GM23338 (cell line): ENCODE measurements around the gene DMBX1. TPM values are rescaled to one million over a fixed set of nuclear protein-coding genes. Genes with fewer than 3 reads are reported as not detected.

Experiments used
- ATAC-seq: fragments of 200-7000 bp; cut with Tn5 transposase; 3 replicates; pipeline ENCODE4 v1.9.1; 2020
- DNase-seq: peaks from one replicate; pipeline ENCODE4 v3.0.0-alpha.2; 2015; ENCODE audit warnings: low spot score
- H2AFZ ChIP-seq: fragments of 200-600 bp; sonication (generic); 2 replicates; pipeline ENCODE4 v1.8.0; 2016; ENCODE audit warnings: antibody characterized with exemption, mild to moderate bottlenecking, moderate library complexity
- H3F3A ChIP-seq: fragments of 200-600 bp; sonication (generic); replicated peaks from 2 replicates; pipeline ENCODE4 v1.8.0; 2017; ENCODE audit warnings: antibody characterized with exemption, mixed run types, low read depth
- H3K27ac ChIP-seq: fragments of 200-600 bp; sonication (generic); 2 replicates; pipeline ENCODE4 v1.6.1; 2016; ENCODE audit warnings: low read depth
- H3K27me3 ChIP-seq: fragments of 200-600 bp; sonication (generic); 2 replicates; pipeline ENCODE4 v1.8.0; 2016; ENCODE audit warnings: mild to moderate bottlenecking, mixed run types, moderate library complexity; ENCODE audit not compliant: insufficient read depth
- H3K36me3 ChIP-seq: fragments of 200-600 bp; sonication (generic); 2 replicates; pipeline ENCODE4 v1.8.0; 2016; ENCODE audit warnings: mild to moderate bottlenecking; ENCODE audit not compliant: insufficient read depth
- H3K4me1 ChIP-seq: fragments of 200-600 bp; sonication (generic); 2 replicates; pipeline ENCODE4 v1.8.0; 2016; ENCODE audit warnings: mild to moderate bottlenecking, moderate library complexity; ENCODE audit not compliant: insufficient read depth
- H3K4me2 ChIP-seq: fragments of 200-600 bp; sonication (generic); 2 replicates; pipeline ENCODE4 v1.7.1; 2017; ENCODE audit warnings: mixed run types
- H3K4me3 ChIP-seq: fragments of 200-600 bp; sonication (generic); 2 replicates; pipeline ENCODE4 v1.6.1; 2016; ENCODE audit warnings: mixed run types
- H3K79me2 ChIP-seq: fragments of 200-600 bp; sonication (generic); replicated peaks from 2 replicates; pipeline ENCODE4 v1.8.0; 2017; ENCODE audit warnings: mild to moderate bottlenecking; ENCODE audit not compliant: insufficient read depth
- H3K9me2 ChIP-seq: fragments of 200-600 bp; sonication (generic); 2 replicates; pipeline ENCODE4 v1.8.0; 2017; ENCODE audit not compliant: insufficient read depth
- H4K20me1 ChIP-seq: fragments of 200-600 bp; sonication (generic); replicated peaks from 2 replicates; pipeline ENCODE4 v1.8.0; 2017; ENCODE audit warnings: mild to moderate bottlenecking; ENCODE audit not compliant: insufficient read depth
- H3K27ac Mint-ChIP-seq: 2 replicates; pipeline ENCODE4 v1.8.0; 2020; ENCODE audit warnings: inconsistent platforms, mild to moderate bottlenecking, moderate library complexity, mixed read lengths
- H3K27me3 Mint-ChIP-seq: 3 replicates; pipeline ENCODE4 v1.8.0; 2022; ENCODE audit warnings: low read depth, mild to moderate bottlenecking, moderate library complexity, mixed read lengths, inconsistent platforms; ENCODE audit not compliant: insufficient read depth, poor library complexity
- H3K36me3 Mint-ChIP-seq: 3 replicates; pipeline ENCODE4 v1.8.0; 2021; ENCODE audit warnings: low read depth, mild to moderate bottlenecking, inconsistent platforms, moderate library complexity, mixed read lengths
- H3K4me1 Mint-ChIP-seq: 3 replicates; pipeline ENCODE4 v1.8.0; 2020; ENCODE audit warnings: mild to moderate bottlenecking, inconsistent platforms, mixed read lengths
- H3K4me3 Mint-ChIP-seq: 3 replicates; pipeline ENCODE4 v1.8.0; 2021; ENCODE audit warnings: moderate library complexity, mild to moderate bottlenecking, inconsistent platforms, mixed read lengths
- H3K9me3 Mint-ChIP-seq: 3 replicates; pipeline ENCODE4 v1.8.0; 2020; ENCODE audit warnings: moderate library complexity, mild to moderate bottlenecking, inconsistent platforms, mixed read lengths
- CTCF ChIP-seq, 2 experiments: fragments of 200-600 bp in 1 of 2; sonication (generic) in 1 of 2; conservative IDR thresholded peaks; 2 replicates each; pipeline versions ENCODE4 v1.5.1 to v1.6.1; 2016 to 2017; ENCODE audit warnings: antibody characterized with exemption in 2 of 2, low read depth in 2 of 2, mild to moderate bottlenecking in 2 of 2, moderate library complexity in 1 of 2
- EZH2phosphoT487 ChIP-seq: fragments of 200-600 bp; sonication (generic); IDR thresholded peaks from one replicate; pipeline ENCODE4 v1.8.1; 2018; ENCODE audit warnings: antibody characterized with exemption; ENCODE audit not compliant: unreplicated experiment
- JUNB ChIP-seq: IDR thresholded peaks from one replicate; pipeline ENCODE4 v1.6.1; 2016; ENCODE audit warnings: antibody characterized with exemption; ENCODE audit not compliant: unreplicated experiment
- NANOG ChIP-seq: IDR thresholded peaks from 2 replicates; pipeline ENCODE4 v1.6.1; 2016; ENCODE audit warnings: antibody characterized with exemption, borderline replicate concordance
- REST ChIP-seq: IDR thresholded peaks from one replicate; pipeline ENCODE4 v1.6.1; 2018; ENCODE audit warnings: antibody characterized with exemption; ENCODE audit not compliant: unreplicated experiment
- STAT1 ChIP-seq: IDR thresholded peaks from one replicate; pipeline ENCODE4 v1.6.1; 2016; ENCODE audit warnings: antibody characterized with exemption; ENCODE audit not compliant: unreplicated experiment
- ZNF114 ChIP-seq: fragments of 250-450 bp; sonication (Bioruptor Pico); IDR thresholded peaks from 2 replicates; pipeline ENCODE4 v1.5.0; 2020; ENCODE audit warnings: mild to moderate bottlenecking, moderate library complexity
- ZNF331 ChIP-seq: fragments of 250-450 bp; sonication (Bioruptor Pico); IDR thresholded peaks from 2 replicates; pipeline ENCODE4 v1.5.0; 2020; ENCODE audit warnings: low read depth, mild to moderate bottlenecking, moderate library complexity
- ZNF462 ChIP-seq: fragments of 250-450 bp; sonication (Bioruptor Pico); IDR thresholded peaks from 2 replicates; pipeline ENCODE4 v1.5.0; 2020; ENCODE audit warnings: mild to moderate bottlenecking, moderate library complexity
- polyA plus RNA-seq: library from polyadenylated mRNA; unstranded; fragments of >200 nt; fragmentation: Nextera tagmentation; extraction: Ambion mirVana; gene quantifications from 2 replicates; pipeline ENCODE4 v1.2.1, GENCODE V29; 2016
- total RNA-seq: library from RNA; depleted of rRNA; stranded (reverse); fragments of >200 nt; shearing (Covaris generic); gene quantifications from 2 replicates; pipeline ENCODE4 v1.2.3, GENCODE V29; 2014
- TF ChIP-seq, protein P1 (sequence below): IDR thresholded peaks from 2 replicates; pipeline ENCODE4 v1.6.1; 2016; ENCODE audit warnings: antibody characterized with exemption

Gene DMBX1
- total and polyA plus RNA-seq, 2 experiments from 2014 or later: 0.11 TPM; not detected in 1

DNA sequence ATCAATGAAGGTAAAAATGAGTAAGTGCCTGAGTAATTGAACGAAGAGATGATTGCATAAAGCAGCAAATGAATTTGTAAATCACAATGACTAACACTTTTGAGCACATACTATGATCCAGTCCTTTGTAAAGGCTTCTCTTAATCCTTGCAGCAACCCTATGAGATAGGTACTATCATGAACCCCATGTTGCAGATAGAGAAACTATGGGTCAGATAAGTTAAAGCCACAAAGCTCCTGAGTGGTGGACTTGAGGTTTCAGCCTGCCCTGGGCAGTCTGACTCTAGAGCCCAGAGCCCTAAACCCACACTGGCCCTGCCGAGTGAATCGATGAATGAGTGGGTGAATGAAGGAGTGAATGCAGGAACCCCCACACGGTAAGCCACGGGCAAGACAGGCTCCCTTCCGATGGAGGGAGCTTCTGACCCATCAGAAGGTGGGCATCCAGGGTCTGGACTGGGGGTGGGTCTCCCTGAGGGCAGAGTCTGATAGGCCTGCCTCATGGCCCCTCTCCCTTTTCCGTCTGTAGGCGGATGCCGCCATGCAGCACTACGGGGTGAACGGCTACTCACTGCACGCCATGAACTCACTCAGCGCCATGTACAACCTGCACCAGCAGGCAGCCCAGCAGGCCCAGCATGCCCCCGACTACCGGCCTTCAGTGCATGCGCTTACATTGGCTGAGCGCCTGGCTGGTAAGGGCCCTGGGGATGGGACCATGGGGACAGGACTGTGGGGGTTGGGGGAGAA is 17.0 kb downstream of the DMBX1 start:
- Histone ChIP-seq H4K20me1 (no peaks in the 10 kb centered on the region; the same call in 1 of the 2 replicates), H2AFZ (no peak overlapping the region), H3F3A (no peaks in the 10 kb centered on the region), H3K79me2 (no peaks in the 10 kb centered on the region), H3K9me2 (no peaks in the 10 kb centered on the region), H3K27me3 (peaks cover 20% of the 10 kb centered on the region), H3K4me2 (no peak overlapping the region), H3K36me3 (no peaks in the 10 kb centered on the region), H3K4me1 (peaks cover under 1% of the 10 kb centered on the region; the same call in 1 of the 2 replicates), H3K4me3 (no peak overlapping the region), H3K27ac (no peak overlapping the region)
- Mint-ChIP-seq H3K4me1 (peaks cover 13% of the 10 kb centered on the region), H3K9me3 (no peaks in the 10 kb centered on the region), H3K27me3 (peaks cover 9% of the 10 kb centered on the region), H3K36me3 (no peaks in the 10 kb centered on the region), H3K27ac (no peak overlapping the region), H3K4me3 (no peak overlapping the region)
- ATAC-seq (peak; percentile 35), DNase-seq (no peak)
- TF ChIP-seq REST: no peak
- TF ChIP-seq ZNF114 (CRISPR knock-in tag): no peak
- TF ChIP-seq, protein P1, sequence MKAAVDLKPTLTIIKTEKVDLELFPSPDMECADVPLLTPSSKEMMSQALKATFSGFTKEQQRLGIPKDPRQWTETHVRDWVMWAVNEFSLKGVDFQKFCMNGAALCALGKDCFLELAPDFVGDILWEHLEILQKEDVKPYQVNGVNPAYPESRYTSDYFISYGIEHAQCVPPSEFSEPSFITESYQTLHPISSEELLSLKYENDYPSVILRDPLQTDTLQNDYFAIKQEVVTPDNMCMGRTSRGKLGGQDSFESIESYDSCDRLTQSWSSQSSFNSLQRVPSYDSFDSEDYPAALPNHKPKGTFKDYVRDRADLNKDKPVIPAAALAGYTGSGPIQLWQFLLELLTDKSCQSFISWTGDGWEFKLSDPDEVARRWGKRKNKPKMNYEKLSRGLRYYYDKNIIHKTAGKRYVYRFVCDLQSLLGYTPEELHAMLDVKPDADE: no peak
- no peak for TF ChIP-seq STAT1
- TF ChIP-seq CTCF (conservative IDR thresholded peaks at IDR 0.05; ENCODE audit: low read depth in 2 of 2): no peak
- no peak for TF ChIP-seq ZNF331 (CRISPR knock-in tag)
- no peak for TF ChIP-seq JUNB
- no peak for TF ChIP-seq NANOG
- no peak for TF ChIP-seq ZNF462
- no peak for TF ChIP-seq EZH2phosphoT487
